GM12891 (cell line): ENCODE measurements around the gene RPS6KA2.
A peak's percentile ranks its signal among the peaks of the same experiment; 100 is the strongest.
"Not testable (repeated sequence)": the region's sequence is repeated elsewhere in the genome, so short reads cannot be mapped to it uniquely, and the experiment has no call there.

Experiments used
- DNase-seq: peaks from one replicate; pipeline ENCODE4 v3.0.0; 2011; ENCODE audit warnings: low spot score; ENCODE audit not compliant: insufficient read length
- FAIRE-seq: peaks from 2 replicates; lab custom pipeline; 2011; peaks lifted over from hg19 to GRCh38; lab: Jason Lieb, UNC
- PAX5 ChIP-seq: IDR thresholded peaks from 2 replicates; pipeline ENCODE4 v1.6.1; 2011; ENCODE audit warnings: low read length, moderate library complexity, mild to moderate bottlenecking; ENCODE audit not compliant: insufficient read depth, severe bottlenecking
- POLR2A ChIP-seq: IDR thresholded peaks from 2 replicates; pipeline ENCODE4 v1.6.1; 2011; ENCODE audit warnings: low read depth, low read length, control low read depth
- POLR2AphosphoS5 ChIP-seq: IDR thresholded peaks from 2 replicates; pipeline ENCODE4 v1.6.1; 2011; ENCODE audit warnings: low read depth, low read length, control low read depth
- POU2F2 ChIP-seq: IDR thresholded peaks from 2 replicates; pipeline ENCODE4 v1.6.1; 2011; ENCODE audit warnings: low read depth, mild to moderate bottlenecking, control low read depth, low read length, moderate library complexity
- SPI1 ChIP-seq: IDR thresholded peaks from 2 replicates; pipeline ENCODE4 v1.6.1; 2011; ENCODE audit warnings: low read depth, low read length, control low read depth
- TAF1 ChIP-seq: IDR thresholded peaks from 2 replicates; pipeline ENCODE4 v1.6.1; 2011; ENCODE audit warnings: low read depth, low read length, control low read depth

Gene RPS6KA2

DNA sequence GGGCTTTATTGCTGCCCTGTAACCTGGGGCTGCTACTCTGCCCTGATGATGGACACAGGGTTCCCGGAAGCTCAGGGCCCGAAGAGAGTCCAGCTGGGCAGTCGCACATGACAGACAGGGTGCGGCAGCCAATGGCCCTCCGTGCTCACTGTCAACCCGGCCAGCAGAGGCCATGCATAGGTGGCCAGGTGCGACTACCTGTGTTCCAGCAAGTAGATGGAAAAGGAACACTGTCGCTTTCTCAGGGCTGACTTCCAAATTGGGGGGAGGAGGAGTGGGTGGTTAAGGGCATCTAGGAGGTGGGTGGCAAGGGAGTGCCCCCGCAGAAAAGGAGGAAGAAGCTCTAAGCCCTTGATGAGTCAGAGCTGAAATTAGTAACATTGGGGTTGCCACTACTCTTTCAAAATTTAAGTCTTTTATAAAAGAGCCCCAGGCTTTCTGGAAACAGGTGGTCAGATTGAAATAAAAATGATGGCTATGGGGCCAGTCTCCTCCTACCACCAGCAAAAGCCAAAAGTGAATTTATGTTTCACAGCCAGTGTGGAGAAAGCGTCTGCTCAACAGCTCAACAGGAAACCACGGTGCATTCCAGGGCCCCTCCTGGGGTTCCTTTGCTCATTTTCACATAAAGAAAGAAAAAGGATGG, 38.2 kb downstream of the RPS6KA2 start:
- FAIRE-seq (no peak), DNase-seq (no peak)
- TF ChIP-seq PAX5 (no peak), POLR2AphosphoS5 (no peak), POLR2A (no peak), TAF1 (no peak), SPI1 (no peak), POU2F2 (no peak)

DNA sequence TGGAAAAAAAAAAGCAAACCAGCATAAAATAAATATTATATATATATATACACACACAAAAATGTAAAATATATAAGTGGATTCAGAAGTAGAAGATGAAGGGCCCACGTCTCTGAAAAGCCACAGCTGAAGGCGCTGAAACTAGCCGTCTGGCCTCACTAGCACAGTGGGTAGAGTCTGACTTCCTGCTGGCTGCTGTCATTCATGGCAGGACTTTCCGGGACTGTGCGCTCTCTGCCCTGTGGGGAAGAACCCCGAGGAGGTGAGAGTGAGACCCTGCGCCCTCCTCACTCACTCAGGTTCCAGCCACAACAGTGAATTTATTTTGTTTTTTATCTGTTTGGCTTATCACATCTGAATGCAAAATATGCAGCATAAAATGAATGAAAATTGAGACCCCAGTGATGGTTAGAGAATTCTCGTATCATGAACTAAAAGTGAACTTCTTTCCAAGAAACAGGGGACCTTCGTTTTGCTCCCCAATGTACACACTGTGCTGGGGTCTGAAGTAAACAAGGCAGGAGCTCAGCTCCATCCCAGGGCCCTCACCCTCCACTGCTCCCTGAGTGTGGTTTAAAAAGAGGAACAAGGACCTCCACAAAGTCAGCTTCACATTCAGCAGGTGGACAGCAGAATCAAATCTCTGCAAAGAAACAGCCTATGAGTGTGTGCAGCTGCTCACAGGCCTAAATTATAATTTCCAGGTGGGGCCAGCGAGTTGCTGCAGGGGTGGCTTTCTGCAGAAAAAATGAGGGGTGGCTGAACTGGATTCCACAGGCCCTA, 39.2 kb downstream of the RPS6KA2 start:
- TF ChIP-seq SPI1 (peak; percentile 92), POLR2A (no peak), POU2F2 (no peak)
- FAIRE-seq (peak; percentile 57), DNase-seq (peak; percentile 44)

DNA sequence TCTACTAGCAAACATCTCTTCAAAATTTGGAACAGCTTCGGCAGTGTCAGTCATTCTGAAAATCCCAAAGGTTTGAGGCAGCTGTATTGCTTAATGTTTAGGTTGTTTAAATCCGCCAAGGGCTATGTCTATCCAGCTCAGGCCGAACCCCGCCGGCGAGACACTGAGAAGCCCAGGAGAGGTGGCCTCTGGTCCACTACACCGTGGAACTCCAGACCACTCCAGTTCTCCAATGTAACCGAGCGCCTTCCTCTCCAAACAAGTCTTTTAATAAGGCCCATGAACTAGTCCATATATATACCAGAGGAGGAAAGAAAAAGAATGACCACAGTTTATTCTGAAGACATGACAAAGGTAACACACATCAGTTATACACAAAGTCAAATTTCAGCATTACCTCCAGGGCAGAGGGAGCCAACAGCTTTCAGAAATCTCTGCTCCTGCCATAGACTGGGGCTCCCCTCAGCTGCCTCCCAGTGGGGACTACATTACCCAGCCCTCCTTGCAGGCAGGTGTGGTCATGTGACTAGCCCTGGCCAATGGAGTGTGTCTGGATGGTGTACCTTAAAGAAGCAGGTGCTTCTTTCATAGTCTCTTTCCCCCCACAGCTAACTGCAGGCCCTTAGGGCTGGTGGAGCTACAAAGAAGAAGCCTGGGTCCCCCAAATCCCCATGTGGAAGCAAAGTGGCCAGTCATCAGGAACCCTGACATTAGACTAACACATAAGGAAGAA, 40.5 kb downstream of the RPS6KA2 start, which contains the start of gene RAMACL:
RAMACL (minus strand) TSS at position 255 of the 733 bp plus-strand sequence; CDS start at position 54, 201 bp downstream.
- FAIRE-seq: peak; percentile 61
- TF ChIP-seq SPI1 (no peak), POU2F2 (no peak), POLR2AphosphoS5 (no peak), PAX5 (no peak)
- peak; percentile 71 for DNase-seq

DNA sequence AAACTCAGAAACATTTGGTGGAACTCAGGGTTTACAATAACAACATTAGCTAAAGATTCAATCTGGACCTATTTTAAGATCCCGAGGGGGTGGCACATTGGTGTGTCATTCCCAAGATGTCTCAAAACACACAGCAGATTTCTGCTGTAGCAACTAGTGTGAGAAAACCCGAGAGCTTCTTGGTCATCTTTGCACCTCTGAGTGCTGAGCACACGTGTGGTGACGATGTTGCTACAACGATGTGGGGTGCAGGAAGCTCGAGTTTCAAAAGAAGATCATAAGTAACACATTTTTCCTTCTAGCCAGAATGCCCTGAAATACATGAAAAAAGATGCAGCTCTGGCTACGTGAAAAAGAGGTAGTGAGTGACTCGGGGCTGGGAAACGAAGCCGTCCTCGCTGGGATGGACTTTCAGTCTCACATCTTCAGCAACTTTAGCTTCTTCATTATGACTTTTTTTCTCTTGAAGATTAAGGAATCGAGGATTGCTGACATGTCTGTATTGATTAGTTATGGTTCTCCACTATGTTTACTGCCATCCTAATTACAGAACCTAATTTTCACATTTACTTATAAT, 42.1 kb downstream of the RPS6KA2 start:
- TF ChIP-seq PAX5 (no peak), SPI1 (no peak), POLR2A (no peak), POLR2AphosphoS5 (no peak), TAF1 (no peak), POU2F2 (no peak)
- DNase-seq (no peak), FAIRE-seq (no peak)

DNA sequence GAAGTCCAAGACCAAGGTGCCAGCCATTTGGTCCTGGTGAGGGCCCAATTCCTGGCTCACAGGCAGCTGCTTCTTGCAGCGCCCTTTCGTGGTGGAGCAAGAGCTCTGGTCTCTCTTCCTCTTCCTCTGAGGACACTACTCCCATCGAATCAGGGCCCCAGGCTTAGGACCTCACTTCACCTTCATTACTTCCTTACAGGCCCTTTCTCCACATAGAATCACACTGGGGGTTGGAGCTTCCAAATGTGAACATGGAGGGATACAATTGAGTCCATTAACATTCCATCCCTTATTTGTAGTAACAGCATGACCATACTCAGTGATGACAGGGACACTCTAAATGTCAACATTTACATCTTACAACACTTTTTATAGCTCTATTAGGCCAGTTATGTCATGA, 42.9 kb downstream of the RPS6KA2 start:
- TF ChIP-seq TAF1: no peak
- TF ChIP-seq POLR2A: no peak
- TF ChIP-seq POU2F2: no peak
- no peak for TF ChIP-seq PAX5
- TF ChIP-seq SPI1: no peak
- TF ChIP-seq POLR2AphosphoS5: no peak
- FAIRE-seq (no peak), DNase-seq (no peak)

DNA sequence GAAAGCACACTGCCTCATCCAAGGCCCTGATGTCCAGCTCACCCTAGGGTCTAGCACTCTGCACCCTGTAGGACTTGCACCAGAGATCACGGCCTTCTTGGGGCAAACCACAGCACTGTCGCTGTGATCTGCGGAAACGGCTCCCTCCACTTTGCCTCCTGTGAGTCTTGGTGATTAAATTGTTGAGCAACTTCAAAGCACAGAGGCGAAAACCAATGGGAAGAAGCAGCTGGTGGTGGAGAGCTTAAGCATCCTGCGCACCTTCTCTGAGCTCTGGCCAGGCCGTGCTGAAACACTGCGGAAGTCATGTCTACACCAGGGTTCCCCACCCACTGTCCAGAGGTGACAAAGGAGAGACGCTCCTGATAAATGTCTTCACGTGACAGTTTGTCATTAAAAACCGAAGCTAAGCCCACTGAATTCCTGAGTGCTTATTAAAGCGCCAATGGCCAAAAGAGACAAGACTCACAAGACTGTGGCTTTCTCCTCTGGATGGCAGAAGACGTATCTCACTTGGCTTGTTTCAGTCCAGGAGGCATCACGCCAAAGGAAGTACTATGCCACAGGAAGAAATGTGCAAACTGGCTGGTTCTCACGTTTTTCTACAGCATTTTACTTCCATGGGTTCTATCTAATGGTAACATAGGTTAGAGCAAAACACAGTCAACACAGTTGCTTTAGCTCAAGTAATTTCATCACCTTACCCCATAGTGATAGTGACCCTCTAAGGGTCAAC, 43.7 kb downstream of the RPS6KA2 start:
- DNase-seq (no peak), FAIRE-seq (no peak)
- TF ChIP-seq POLR2AphosphoS5: no peak
- TF ChIP-seq PAX5: no peak
- TF ChIP-seq TAF1: no peak

DNA sequence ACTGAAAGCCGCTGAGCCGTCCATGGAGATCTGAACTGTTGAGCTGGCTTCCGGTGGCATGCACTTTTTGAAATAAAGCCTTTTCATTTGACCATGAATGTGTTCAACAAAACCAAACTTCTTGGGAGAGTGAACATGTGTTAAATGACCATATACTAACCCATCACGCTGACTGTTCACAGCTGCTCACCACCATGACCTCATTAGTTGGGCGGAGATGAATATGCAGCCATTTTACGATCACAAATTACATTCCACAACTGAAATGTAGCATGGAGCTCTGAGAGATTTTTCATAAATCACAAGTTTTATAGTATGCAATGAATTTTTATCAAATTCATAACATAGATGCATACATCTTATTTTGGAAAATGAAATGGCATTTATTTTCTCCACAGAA, 44.8 kb downstream of the RPS6KA2 start:
- DNase-seq (no peak), FAIRE-seq (no peak)
- TF ChIP-seq SPI1 (no peak), TAF1 (no peak), POLR2A (no peak), PAX5 (no peak), POLR2AphosphoS5 (no peak), POU2F2 (no peak)

DNA sequence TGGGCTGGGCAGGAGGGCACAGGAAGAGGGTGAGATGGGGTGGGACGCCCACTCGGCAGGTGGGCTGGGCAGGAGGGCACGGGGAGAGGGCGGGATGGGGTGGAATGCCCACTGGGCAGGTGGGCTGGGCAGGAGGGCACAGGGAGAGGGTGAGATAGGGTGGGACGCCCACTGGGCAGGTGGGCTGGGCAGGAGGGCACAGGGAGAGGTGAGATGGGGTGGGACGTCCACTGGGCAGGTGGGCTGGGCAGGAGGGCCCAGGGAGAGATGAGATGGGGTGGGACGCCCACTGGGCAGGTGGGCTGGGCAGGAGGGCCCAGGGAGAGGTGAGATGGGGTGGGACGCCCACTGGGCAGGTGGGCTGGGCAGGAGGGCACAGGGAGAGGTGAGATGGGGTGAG, 45.2 kb downstream of the RPS6KA2 start:
- FAIRE-seq, DNase-seq: not testable (repeated sequence)

DNA sequence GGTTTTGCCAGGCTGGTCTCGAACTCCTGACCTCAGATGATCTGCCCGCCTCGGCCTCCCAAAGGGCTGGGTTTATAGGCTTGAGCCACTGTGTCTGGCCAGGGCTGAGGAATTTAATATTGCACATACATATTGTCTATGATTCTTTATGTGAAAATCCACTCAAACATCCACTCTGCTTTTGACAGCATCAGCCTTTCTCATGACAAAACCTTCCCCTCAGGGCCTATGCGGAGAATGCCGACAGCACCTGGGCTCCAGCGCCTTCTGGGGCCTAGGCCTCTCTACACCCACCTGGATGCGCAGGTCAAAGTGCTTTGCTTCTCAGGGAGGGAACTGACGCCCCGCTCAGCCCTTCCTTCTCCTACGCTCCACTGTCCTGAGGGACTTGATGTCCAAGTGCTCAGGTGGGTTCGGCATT, 46.0 kb downstream of the RPS6KA2 start:
- FAIRE-seq (no peak), DNase-seq (no peak)
- TF ChIP-seq POLR2A (no peak), POLR2AphosphoS5 (no peak), SPI1 (no peak), PAX5 (no peak), TAF1 (no peak), POU2F2 (no peak)
